H4 (cell line): ENCODE measurements around the gene STXBP2. TPM values are rescaled to one million over a fixed set of nuclear protein-coding genes. Genes with fewer than 3 reads are reported as not detected.

Source experiments
- DNase-seq: peaks from one replicate; pipeline ENCODE4 v3.0.0-alpha.2; 2015; ENCODE audit warnings: low spot score
- total RNA-seq: library from RNA; depleted of rRNA; stranded (reverse); fragments of >200 nt; shearing (Covaris generic); gene quantifications from 2 replicates; pipeline ENCODE4 v1.2.3, GENCODE V29; 2014

The STXBP2 gene
- total RNA-seq, 1 experiment from 2014 or later = 3.1 TPM

DNA sequence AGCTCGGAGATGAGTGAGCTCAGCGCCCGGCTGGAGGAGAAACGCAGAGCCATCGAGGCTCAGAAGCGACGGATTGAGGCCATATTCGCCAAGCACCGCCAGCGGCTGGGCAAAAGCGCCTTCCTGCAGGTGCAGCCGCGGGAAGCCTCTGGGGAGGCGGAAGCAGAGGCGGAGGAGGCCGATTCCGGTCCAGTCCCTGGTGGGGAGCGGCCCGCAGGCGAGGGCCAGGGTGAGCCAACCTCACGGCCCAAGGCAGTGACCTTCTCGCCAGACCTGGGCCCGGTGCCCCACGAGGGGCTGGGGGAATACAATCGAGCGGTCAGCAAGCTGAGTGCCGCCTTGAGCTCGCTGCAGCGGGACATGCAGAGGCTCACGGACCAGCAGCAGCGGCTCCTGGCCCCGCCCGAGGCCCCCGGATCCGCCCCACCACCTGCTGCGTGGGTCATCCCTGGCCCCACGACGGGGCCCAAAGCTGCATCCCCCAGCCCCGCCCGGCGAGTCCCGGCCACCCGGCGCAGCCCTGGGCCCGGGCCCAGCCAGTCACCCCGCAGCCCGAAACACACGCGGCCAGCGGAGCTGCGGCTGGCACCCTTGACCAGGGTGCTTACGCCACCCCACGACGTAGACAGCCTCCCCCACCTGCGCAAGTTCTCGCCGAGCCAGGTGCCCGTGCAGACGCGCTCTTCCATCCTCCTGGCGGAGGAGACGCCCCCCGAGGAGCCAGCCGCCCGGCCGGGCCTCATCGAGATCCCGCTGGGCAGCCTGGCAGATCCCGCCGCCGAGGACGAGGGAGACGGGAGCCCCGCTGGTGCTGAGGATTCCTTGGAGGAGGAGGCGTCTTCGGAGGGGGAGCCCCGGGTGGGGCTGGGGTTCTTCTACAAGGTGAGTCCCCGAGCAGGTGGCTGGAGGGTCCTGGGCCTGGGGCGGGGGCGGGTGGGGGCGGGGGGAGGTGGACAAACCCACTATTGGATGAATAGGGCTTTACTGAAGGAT lies 24.3 kb upstream of the STXBP2 start:
- DNase-seq = no peak

DNA sequence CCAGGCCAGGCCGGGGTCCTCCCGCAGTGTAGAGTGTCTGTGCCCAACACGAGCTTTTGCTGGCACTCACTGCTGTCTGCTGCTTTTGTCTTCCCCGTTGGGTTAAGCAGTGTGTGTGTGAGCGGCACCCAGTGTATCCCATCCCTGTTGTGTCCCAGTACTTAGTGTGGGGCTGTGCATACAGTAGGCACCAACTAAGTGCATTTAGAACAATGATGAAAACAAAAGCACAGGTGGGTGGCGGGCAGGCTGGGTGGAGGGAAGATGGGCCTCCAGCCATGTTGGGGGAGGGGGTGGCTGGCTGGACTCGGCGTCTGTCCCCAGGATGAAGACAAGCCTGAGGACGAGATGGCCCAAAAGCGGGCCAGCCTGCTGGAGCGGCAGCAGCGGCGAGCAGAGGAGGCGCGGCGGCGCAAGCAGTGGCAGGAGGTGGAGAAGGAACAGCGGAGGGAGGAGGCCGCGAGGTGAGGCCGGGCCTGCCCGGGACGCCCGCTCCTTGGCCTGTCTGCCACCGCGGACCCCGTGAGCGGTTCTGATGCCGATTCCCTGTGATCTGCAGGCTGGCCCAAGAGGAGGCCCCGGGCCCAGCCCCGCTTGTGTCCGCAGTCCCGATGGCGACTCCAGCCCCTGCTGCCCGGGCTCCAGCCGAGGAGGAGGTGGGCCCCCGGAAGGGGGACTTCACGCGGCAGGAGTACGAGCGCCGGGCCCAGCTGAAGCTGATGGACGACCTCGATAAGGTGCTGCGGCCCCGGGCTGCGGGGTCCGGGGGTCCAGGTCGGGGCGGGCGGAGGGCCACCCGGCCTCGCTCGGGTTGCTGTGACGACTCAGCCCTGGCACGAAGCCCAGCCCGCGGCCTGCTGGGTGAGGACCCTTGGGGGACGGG lies 21.8 kb upstream of the STXBP2 start:
- DNase-seq = no peak

DNA sequence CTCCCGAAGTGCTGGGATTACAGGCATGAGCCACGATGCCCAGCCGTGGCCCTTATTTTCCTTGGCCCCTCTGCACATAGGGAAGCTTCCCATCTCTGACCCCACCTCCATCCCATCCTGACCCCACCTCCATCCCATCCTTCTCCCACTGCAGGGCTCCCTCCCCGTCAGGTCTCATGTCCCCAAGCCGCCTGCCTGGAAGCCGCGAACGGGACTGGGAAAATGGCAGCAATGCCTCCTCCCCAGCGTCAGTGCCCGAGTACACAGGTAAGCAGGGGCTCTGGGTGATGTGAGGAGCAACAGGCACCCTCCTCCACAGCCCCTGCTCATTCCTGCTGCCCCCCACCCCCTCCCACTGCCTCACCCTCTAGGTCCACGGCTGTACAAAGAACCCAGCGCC lies 19.7 kb upstream of the STXBP2 start:
- DNase-seq = no peak

DNA sequence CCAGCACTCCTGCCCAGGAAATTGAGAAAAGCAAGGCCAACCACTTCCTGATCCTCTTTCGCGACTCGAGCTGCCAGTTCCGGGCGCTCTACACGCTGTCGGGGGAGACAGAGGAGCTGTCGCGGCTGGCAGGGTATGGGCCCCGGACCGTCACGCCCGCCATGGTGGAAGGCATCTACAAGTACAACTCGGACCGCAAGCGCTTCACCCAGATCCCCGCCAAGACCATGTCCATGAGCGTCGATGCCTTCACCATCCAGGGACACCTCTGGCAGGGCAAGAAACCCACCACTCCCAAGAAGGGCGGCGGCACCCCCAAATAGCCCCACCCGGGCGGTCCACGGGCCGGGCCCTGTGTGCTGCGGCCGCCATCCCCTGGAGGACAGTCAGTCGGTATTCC lies 19.2 kb upstream of the STXBP2 start:
- no peak for DNase-seq

DNA sequence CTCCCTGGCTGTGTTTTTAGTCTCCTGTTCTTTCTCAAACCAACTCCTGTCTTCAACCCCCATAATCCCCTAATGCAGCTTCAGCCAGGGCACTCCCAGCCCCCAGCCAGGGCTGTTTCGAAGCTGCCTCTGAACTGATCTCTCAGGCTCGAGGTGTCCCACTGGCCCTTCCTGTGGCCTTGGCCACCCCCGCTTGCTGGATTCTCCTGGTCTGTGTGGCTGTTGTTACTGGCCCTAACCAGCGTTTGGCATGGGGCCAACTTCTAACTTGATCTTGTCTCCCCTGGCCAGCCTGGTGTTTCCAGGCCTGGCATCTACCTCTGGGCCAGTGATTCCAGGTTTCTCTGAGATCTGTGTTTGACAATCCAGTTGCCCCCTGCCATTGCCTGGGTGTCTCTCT lies 18.6 kb upstream of the STXBP2 start:
- DNase-seq = no peak

DNA sequence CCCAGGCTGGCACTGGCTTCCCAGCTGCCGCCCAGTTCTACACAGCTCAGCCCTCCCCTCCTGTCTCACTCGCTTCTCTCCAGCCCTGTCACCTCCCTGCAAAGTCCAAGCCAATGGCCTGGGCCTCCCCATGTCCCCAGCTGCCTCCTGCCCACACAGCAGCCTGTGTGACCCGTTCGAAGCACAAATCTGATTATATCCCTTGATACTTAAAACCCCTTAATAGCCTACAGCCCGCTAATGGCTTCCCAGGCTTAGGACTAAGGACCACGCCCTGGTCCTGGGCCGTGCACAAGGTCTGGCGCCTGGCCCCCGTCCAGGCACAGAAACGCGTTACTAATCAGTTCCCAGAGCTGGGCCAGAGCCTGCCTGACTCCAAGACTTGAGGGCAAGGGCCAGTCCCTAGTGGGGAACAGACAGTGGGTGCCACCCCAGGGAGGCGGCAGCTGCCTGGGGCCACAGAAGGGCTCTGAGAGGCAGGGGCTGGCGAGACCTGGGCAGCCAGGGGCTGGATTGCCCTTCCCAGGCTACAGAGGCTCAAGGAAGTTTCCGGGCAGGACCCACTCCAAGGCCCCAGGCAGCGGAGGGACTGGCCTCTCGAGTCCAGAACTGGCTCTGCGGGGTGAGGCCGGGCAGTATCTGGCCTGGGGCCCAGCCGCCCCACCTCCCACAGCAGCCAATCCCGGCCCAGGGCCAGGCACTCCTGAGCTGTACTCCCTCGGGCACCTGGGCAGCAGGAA lies 18.0 kb upstream of the STXBP2 start:
- DNase-seq = no peak

DNA sequence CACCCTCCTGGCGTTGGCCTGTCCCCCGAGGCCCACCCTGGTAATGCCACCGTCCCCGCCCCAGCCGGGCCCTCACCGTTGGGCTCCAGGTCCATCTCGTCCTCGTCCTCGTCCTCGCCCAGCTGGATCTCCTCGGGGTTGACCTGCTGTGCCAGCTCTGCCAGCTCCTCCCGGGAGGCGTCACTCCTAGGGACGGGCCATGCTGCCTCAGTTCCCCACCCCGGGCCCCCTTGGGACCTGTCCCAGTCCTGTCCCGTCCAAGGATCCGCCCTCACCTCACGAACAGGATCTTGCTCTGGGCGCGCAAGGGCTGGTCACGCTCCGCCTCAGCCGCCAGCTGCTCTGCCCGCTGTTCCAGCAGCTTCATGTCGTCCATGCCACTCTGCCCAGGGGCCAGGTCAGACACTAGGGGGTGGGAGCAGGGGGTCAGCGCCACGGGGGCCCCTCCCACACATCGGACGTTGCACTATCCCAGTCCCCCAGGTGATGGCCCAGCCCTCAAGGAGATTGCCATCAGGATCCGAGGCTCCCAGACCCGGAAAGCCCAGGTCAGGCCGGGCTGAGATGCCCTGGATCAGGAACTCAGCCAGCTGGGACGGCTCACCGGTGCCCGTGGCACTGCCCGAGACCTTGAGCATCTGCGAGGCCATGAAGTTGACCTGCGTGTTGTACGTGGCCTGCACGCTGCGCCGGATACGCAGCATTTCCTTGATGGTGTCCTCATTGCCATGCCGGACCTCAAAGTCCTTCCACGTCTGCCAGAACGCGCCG lies 17.1 kb upstream of the STXBP2 start:
- DNase-seq = no peak

DNA sequence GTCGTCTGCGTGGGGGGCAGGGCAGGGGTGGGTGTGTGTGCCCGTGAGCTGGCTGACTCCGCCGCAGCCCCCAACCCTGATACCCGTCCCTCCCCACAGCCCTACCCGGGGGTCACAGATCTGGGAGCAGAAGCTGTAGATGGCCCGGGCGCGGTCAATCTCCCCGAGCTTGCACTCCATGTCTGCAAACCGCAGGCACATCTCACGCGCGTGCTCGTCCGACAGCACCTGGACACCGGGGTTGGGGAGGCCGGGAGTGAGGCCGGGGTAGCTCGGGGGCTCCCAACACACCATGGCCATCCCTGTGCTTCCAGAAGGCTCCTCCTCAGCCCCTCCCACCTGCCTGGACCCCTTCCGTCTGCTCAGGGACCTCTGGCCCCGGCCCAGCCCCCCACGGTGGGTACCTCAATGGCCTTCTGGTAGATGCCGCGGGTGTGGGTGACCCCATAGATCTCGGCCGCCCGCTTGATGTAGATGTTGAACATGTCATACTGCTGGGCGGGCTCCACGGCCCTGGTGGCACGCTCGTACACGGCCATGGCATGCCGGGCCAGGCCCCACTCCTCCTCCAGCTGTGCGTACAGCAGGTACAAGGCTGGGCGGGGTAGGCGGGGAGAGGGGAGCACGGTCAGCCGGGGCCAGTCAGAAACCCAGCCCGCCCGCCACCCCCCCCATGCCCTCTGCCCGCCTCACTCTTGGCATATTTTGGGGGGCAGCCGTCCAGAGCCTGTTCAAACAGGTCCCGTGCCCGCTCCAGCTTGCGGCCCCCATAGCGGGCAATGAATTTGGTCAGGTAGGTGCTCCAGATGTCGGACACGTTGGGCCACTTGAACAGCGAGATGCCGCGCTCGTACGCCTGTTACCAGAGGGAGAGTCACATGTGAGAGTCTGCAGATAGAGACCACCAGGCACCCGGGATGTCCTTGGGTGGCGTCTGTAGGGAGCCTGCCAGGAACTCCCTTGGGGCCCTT lies 16.2 kb upstream of the STXBP2 start:
- DNase-seq = no peak

DNA sequence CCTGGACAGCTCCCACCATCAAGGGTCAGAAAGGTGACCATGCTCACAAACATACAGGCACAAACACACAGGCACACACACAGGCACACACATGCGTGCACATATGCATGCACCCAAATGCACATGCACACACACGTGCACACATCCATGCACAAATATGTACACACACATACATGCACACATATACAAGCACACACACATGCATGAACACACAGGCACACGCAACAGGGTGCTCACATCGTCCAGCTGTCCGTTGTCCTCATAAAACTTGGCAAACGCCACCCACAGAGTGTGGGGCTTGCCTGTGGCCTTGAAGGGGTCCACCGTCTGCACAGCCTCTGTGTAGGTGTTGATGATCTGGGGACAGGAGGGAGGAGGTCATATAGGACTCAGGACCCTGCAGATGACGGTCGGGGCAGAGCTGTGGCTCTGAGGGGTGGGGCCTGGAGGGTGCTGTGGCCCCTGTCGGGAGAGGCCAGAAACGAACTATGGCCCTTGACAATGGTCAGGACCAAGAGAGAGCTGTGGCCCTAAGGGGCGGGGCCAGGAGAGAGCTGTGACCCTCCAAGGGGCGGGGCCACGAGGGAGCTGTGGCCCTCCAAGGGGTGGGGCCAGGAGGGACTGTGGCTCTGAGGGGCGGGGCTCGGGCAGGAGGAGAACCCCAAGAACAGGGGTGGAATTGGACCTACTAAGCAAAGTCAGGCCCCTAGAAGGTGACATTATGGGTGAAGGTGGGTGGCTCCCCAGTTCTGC lies 13.8 kb upstream of the STXBP2 start:
- no peak for DNase-seq

DNA sequence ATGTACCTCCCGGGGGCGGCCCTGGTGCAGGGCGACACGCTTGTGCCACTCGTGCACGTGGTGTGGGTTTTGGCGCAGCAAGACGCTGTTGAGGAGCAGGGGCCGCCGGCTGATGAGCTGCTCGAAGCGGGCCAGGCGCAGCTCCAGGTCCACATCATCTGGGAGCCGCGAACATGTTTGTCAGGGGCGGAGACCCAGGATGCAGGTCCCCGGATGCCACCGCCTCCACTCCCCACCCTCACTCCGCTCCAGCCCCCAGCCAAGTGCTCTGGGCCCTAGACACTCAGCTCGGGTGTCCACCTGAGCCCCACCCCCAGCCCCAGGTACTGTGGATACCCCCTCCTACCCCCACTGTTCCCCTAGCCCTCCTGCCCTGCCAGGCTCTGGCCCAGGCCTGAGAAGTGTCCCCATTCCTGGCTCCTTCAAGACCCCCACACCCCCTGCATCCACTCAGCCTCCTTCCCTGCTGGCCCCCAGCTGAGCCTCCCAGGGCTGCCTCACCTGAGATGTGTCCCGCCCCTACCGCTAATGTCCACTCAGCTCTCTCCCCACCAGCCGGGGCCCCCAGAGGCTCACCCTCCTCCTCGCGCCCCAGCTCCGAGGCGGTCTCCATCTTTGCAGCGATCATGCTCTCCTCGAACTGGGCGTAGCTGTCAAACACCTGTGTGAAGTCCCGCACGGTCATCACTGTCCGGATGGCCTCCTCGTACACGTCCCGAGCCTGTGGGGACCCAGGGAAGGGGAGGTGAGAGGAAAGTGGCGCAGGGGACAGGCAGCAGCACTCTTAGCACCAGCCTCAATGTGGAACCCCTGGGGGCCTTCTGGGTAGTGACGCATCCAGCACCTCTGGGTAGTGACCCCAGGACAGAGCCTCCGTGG lies 12.9 kb upstream of the STXBP2 start:
- DNase-seq = no peak

DNA sequence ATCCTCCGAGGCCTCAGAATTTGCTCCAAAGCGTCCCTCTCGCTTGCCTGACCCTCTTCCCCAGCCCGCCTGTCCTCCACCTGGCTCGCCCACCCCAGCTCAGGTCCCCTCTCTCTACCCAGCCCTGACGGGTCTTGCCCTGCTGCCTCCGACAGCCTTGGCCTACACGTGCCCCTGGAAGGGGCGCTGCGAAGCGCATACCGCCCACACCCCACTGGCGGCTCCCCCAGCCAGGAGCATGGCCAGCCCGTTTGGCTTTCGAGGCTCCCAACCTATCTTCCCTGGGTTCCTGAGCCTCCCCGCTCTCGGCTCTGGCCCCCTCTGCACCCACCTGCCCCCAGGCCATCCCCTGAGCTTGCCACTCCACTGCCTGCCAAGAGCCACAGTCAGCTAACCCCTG lies 12.1 kb upstream of the STXBP2 start:
- no peak for DNase-seq

DNA sequence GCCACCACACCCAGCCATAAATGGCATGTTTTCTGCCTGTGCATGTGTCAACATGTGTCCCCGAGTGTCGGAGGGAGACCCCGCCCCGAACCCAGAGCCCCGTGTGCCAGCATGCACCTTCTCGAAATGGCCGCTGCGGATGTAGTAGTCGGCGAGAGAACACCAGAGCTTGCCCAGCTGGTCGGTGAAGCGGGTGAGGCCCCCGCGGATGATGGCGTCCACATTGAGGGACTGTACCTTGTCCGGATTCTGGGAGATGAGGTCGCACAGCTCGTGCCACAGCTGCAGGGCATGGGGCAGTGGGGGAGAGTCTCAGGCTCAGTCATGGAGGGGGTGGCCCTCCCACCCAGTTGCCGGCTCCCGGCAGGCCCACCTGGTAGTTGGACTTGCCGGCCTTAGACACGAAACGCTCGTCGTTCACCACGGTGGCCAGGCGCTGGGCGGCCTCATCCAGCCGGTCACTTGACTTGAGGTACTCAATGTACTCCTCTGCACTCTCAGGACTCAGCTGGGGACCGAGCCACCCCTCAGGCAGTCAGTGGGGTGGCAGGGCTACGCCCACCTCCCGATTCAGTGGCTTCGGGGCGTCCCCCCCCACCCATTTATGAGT lies 11.0 kb upstream of the STXBP2 start:
- no peak for DNase-seq

DNA sequence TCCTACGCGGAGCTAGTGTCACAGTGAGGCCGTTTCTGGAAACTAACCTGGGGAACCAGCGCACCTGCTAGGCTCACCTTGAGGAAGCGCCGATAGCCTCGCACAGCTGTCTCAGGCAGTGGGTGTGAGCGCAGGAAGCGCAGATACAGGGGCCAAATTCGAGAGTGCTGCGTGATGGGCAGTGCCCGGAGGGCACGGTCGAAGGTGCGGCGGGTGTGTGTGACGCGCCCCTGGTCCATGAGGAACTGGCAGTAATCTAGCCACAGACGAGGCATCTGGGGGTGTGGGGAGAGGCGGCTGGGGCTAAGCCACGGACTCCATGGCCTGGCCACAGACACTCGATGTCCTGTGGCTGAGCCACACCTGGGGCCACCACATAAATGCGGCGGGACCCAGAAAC lies 9.7 kb upstream of the STXBP2 start:
- DNase-seq = no peak

DNA sequence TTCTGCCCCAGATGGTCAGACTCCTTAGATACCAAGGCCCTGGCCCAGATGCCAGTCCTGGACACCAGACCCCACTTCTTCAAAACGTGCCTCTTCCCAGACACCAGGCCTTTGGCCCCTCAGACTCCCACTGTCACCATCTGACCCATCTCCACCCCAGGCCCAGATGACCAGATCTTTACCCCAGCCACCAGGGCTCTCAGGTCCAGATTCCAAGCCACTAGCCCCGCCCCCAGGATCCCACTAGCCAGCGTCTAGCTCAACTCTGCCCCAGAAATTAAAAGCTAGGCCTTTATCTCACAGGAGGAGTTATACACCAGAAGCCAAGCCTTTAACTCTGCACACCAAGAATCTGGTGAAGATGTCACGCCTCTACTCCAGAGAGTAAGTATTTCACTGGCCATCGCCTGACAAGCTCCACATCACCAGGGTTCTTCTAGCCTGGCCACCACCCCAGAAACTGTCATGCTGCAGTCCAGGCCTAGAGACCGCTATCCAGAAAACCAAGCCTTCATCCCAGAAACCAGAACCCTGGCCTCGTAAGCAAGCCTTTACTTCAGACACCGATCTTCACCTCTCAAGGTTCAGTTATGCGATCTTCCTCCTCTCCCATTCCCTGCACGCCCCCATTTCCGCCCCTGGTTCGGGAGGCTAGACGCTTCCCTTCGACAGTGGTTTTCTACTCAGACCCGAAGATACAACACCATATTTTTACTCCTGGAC lies 8.2 kb upstream of the STXBP2 start:
- no peak for DNase-seq

DNA sequence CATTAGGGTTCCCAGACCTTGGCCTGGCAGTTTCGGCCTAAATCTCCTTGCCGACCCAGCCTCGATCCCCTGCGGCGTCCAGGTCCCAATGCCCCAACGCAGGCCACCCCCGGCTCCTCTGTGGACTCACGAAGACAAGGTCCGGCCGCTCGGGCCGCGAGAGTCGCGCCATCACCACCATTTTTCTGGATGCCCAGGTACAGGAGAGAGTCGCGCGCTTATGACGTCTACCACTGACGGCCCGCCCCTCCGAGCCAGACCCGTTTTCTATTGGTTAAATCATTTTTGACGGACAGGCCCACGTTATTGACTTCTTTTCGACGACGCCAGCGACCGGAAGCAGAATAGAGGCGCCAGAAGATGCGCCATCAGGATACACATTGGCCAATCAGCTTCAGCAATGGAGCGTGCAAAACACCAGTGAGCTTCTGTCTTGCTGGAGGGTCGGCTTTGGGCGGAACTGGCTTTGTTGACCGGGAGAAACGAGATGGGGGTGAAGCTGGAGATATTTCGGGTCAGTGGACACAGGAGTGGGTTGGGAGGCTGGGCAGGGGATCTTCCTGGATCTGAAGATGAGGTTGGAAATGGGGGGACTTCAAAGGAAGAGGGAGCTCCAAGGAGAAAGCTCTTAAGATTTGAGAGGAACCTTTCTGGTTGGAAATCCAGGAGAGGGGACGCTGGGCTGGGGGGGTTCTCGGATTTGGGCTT lies 7.4 kb upstream of the STXBP2 start, which contains the start of the genes PET100 and XAB2:
TSS of gene PET100 (plus strand) at position 447 of the 708 bp plus-strand sequence. CDS start at position 488, 41 bp downstream.
TSS of gene XAB2 (minus strand) at position 199 of the 708 bp plus-strand sequence. CDS start at position 181, 18 bp downstream.
- peak; percentile 99 for DNase-seq

DNA sequence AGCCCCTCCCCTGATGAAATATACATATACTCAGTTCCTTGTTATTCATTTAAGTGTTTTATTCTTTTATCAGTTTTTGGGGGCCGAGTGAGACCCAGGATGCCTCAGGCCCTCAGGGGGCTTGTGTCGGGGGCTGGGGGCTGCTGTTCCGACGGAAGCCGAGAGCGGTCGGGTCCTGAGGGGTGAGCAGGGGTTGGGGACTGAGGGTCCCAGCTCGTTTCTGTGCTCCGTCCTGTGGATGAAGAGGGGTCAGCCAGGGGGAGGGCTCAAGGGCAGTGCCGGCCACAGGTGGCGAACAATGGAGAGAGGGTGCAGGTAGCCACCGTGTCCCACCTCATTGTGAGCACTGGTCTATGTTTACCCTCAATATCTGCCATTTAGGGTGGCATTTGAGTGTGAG lies 5.3 kb upstream of the STXBP2 start:
- no peak for DNase-seq
